ENCODE data around the gene DEFB123.

GRCh38 chr20:31446084-31446819 is 5.8 kb downstream of the DEFB123 start:
- TF ChIP-seq, protein P1, sequence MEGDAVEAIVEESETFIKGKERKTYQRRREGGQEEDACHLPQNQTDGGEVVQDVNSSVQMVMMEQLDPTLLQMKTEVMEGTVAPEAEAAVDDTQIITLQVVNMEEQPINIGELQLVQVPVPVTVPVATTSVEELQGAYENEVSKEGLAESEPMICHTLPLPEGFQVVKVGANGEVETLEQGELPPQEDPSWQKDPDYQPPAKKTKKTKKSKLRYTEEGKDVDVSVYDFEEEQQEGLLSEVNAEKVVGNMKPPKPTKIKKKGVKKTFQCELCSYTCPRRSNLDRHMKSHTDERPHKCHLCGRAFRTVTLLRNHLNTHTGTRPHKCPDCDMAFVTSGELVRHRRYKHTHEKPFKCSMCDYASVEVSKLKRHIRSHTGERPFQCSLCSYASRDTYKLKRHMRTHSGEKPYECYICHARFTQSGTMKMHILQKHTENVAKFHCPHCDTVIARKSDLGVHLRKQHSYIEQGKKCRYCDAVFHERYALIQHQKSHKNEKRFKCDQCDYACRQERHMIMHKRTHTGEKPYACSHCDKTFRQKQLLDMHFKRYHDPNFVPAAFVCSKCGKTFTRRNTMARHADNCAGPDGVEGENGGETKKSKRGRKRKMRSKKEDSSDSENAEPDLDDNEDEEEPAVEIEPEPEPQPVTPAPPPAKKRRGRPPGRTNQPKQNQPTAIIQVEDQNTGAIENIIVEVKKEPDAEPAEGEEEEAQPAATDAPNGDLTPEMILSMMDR (IDR thresholded peaks at IDR 0.05): no peak
- TF ChIP-seq ZFX (IDR thresholded peaks at IDR 0.05; ENCODE audit: borderline replicate concordance): no peak
